Measurements from ENCODE around the gene ROR1. TPM values are rescaled to one million over a fixed set of nuclear protein-coding genes. Genes with fewer than 3 reads are reported as not detected.

ROR1 gene
- polyA plus RNA-seq, 5 donors = 56.6 to 103 (median 89.0) TPM

- no peak for DNase-seq
Observed at GRCh38 chr1:64173336-64173940, 399.6 kb downstream of the ROR1 start.

DNA sequence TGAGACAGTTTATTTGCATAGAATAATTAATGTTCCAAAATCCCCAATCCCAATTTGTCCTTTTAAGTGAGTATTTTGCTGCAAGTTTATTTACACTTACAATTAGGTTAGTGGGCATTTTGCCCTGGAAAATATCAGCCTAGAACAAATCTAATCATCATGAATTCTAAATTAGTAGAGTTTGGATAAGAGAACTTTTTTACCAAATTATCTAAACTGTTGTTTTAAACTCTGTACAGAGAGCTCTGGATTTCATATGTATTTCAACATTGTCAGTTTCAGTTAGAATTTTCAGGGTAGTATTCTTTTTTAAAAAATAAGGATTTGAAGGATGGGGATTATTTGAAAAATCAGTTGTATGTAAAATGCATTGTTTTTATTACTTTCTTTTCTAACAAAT, 401.8 kb downstream of the ROR1 start:
- no peak for DNase-seq

DNA sequence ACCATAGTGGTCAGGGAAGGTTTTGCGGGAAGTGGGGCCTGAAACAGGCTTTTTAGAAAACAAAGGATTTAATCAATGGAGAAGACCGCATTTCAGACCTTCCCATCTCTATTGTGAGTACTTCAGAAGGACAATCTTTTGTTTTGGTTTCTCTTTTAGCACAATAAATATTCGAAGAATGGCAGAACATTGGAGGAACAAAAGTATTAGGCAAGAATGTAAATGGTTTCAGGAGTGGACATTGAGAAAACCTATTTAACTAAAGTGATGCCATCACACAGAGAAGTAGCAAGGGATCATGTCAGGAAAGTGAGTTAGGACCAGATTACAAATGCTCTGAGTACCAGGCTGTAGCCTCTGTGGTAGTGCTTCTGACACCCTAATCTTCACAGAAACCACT, 402.8 kb downstream of the ROR1 start:
- DNase-seq = no peak

GRCh38 chr1:64179588-64179987, 405.8 kb downstream of the ROR1 start:
- DNase-seq = no peak

DNA sequence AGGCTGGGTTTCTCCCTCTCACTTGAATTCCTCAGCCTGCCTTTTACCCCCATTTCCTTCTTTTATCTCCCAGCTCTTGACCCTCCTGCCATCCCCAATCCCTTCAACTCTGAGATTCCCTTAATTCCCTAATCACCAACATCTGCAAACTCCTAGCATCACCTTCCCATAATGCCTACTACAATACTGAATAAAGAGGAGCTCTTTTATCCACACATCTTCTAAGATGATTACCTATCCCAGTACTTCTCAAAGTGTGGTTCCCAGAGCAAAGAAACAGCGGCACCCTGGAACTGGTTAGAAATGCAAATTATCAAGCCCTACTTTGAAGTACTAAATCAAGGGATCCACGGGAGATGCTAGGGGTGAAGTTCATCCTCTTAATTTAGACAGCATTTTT, 408.4 kb downstream of the ROR1 start:
- DNase-seq = no peak

- DNase-seq = no peak
Observed at GRCh38 chr1:64183395-64184002, 409.7 kb downstream of the ROR1 start.

DNA sequence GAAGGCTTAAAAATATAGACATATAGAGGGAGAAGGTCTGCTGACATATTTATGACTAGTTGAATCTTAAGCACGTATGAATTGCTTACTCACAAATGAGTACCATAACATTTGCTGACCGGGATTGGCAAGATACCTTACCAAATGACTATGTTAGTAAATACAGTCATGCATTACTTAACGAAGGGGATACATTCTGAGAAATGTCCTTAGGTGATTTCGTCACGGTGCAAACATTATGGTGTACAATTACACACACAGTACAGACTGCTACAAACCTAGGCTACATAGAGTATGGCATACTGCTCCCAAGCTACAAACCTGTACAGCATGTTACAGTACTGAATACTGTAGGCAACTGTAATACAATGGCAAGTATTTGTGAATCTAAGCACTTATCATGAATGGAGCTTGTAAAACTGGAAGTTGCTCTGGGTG, 410.2 kb downstream of the ROR1 start:
- no peak for DNase-seq

DNA sequence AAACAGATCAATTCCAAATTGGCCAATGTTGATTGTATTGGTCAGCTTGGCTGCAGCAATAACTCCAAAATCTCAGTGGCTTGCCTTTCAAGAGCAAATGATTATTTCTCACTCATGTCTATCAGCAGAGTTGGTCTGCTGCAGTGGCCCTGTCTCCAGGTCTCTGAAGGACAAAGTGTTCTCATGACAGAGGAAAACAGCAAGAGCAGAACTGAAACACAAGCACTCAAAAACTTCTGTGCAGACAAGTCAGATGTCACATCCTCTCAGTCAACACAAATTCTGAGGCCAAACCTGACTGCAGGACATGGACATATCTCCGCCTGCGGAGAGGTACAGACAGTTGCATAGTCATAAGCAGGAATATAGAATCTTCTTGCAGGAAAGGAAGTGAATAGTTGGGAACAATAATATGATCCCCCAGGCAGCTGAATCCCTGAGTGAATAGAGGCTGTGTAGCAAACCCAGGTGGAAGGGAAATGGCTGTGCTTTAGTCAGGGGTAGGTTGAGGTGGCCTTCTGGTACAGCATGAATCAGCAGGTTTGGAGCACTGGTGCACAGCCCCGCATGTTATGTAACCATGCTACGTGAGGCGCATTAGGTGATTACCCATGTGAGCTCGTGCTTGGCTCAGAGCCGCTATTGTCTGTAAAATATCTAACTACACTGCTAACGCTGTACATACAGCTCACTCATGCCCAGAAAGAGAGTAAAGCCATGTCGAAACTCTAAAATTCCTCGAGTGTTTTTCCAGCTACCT, 412.5 kb downstream of the ROR1 start:
- no peak for DNase-seq

DNA sequence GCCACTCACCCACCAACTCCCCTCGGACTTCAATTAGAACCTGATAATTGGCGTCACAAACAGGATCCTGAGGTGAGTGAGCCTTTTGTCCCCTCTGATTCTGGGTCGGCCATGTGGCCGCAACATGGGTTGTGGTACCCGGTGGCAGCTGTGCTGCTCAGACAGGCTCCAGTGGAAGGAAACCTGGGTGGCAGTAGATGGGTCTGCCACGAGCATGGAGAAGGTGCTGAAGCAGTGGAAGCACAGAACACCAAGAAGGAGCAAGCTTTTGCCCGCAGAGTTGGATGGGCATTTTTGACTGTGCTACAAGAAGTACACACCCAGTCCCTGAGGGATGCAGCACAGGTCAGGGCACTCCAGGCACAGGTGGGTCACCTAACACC, 413.1 kb downstream of the ROR1 start:
- no peak for DNase-seq

DNA sequence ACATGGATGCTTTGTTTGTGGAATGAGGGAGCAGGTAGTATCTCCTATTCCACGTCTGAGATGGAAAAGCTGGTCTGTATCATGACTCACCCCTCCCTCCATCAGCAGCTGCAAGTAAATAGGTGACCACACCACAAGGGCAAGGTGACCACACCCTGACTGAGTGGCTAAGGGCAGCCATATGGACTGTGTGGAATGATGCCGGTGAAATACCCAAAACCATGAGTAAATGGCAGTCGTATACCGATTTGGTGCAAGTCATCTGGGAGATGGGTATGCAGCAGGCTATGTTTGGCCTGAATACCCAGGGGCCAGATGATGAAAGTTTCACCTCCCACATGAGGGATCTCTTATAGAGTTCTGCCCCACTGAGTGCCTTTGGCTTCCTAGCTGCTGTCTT, 413.8 kb downstream of the ROR1 start:
- DNase-seq = no peak

DNA sequence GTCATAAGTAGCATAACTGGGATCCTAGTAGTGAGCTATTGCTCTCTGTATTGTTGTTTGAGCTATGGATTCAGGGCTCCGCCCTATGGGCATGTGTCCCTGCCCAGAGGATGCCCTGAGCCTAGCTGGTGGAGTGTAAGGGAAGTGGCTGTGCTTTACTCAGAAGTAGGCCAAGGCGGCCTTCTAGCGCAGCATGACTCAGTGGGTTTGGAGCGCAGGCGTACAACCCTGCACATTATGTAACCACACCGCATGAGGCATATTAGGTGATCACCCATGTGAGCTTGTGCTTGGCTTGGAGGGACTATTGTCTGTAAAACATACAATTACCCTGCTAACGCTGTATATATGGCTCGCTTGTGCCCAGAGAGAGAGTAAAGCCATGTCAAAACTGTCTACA, 418.5 kb downstream of the ROR1 start:
- DNase-seq = no peak

- no peak for DNase-seq
Observed at GRCh38 chr1:64194168-64195080, 420.6 kb downstream of the ROR1 start.

DNA sequence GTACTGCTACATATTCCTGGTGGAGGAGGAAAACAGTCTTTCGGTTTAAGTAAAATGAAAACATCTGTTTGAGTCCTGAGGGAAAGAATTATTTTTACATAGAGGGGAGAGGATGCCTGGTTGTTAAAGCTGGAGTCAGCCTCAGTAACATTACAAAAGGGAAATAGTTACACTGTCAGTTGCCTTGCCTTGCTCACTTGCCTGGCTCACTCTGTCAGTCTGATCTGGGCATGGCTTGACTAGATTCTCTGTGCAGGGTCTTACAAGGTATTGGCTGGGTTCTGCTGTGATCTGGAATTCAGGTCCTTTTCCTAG, 421.2 kb downstream of the ROR1 start:
- DNase-seq = no peak

DNA sequence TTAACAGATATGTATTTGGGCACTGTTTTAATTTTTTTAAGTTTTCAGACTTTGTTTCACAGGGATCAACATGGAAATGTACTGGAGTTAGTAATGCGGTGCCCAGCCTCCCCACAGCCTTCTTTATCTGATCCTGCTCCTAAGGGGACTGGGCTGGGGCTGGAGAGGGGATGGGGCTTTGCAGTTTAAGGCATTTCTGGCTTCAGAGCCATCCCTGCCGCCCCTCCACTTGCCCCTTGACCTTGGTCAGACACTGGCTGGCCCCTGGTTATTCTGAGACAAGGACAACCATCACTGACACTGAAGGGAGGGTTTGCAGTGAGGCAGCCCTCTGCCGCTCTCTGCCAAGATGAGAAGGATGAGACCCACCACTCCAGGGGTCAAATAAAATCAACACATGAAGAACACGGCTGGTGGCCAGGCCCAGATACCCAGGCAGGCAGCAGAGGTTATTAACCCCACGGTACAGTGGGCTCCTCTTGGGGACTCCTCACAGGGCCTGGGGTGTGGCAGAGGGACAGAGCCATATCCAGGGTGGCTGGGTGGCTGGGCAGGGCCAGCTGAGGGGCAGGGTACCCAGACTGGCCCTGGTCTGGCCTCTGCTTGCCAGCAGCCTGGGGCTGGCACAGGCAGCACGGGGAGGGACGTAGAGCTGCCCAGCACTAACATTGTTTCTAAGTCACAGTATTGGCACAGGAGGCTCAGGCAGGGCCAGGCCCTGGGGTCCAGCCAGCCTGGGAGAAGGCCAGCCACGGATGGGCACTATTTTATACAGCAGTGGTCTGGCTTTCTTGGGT, 422.5 kb downstream of the ROR1 start:
- no peak for DNase-seq

- no peak for DNase-seq
Observed at GRCh38 chr1:64197076-64197475, 423.3 kb downstream of the ROR1 start.

DNA sequence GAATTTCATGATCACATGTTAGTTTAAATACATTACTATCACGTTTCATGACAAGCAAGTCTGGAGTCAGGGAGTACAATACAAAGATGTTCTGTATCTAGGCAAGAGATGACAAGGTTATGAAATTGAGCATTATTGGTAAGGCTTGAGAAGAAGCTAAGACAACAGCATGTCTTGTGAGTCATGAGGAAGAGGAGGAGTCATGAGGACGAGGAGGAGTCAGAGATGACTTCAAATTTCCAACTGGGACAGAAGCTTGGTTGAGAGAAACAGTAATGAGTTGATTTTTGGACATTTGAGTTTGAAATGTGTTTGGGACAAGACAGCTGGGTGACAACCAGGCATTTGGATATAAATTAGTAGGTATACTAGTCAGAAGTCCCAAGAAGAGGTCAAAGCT, 425.3 kb downstream of the ROR1 start:
- no peak for DNase-seq

DNA sequence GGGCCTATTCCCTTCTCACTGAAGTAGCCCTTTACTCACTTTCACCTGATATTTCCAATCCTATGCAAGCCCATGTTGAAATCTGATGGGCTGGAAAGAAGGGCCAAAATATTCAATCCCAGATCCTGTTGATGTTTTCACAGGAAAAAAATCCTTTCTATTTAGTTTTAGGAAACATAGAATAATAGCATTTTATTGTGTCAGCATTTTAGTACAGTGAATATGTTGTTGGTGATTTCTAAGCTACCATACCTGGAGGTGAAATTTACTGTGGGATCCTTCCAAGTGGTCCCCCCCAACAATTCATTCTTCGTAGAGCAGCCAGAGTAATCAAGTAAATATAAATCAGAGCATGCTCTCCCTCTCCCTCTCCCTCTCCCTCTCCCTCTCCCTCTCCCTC, 426.2 kb downstream of the ROR1 start:
- DNase-seq = no peak

DNA sequence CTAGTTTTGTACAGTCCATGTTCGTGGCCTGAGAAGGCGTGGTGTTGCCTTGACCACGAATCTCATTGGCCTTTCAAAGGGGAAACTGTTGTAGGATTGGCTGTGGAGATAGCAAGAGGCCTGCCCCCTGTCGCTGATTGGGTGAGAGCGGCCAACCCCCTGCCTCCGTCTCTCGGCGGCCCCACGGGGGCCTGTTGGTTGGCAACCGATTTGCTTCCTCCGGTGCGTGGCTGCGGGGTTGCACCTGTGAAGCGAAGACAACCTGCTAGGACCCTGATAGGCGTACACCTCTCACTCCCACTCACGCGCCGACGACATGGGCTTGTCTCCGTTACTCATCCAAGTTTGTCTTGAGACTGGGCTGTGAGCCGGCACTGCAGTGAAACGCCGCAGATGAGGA, 429.6 kb downstream of the ROR1 start, which contains the start of gene UBE2U:
Gene UBE2U (plus strand): TSS at position 204 of the 400 bp plus-strand sequence. CDS start 428 bp downstream, outside the sequence.
- DNase-seq = no peak

DNA sequence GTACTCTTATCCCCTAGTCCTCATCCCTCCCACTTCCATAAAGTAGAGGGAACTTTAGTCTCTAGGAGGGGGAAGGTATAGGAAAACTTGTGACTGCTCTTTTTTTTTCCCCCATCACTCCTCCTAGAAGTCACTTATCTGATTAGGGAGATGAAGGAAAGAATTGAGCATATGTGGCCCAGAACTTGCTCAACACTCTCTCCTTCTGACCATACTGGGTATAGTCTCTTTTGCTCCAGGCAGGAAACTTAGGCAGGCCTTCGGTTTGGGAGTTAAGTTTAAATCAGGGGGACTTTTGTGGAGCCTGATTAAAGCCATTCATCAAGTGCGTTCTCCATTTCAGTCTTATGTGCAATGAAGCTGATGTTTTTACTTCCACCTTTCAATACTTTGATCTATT, 435.4 kb downstream of the ROR1 start:
- no peak for DNase-seq

GRCh38 chr1:64212031-64212430, 438.2 kb downstream of the ROR1 start:
- DNase-seq = no peak

DNA sequence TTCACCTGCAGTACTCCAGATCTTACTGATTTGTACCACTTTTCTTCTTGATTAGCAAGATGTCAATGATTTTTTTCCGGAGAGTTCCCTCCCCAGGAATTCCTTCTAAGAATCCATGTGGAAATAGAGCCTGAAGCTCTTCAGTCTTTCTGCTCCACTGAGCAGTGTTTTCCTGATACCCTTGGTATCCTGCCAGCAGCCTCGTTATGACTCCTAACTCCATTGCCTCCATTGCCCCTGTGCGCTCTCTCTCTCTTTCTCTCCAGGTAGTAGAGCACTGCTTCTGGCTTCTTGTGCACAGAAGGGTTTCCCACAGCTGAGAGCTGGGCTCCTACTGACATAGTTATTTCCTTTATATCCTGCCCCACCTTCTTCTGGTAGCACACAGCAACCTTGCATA, 441.8 kb downstream of the ROR1 start:
- DNase-seq = no peak

Measured in right lung (tissue), 5 donors.